KOPT-K1 (cell line): Measurements from ENCODE around the gene EPS8.

Source experiments
- H3K27ac ChIP-seq: fragments of 200-600 bp; sonication (generic); 2 replicates; pipeline ENCODE4 v1.5.1; 2016; ENCODE audit warnings: antibody characterized with exemption, mild to moderate bottlenecking, low read depth, low read length; ENCODE audit not compliant: poor library complexity, severe bottlenecking
- H3K36me3 ChIP-seq: fragments of 200-600 bp; sonication (generic); 2 replicates; pipeline ENCODE4 v1.5.1; 2017; ENCODE audit warnings: antibody characterized with exemption, mild to moderate bottlenecking, low read length, moderate library complexity; ENCODE audit not compliant: insufficient read depth
- H3K9me3 ChIP-seq: fragments of 200-600 bp; sonication (generic); 2 replicates; pipeline ENCODE4 v1.5.1; 2017; ENCODE audit warnings: antibody characterized with exemption, low read length, mild to moderate bottlenecking; ENCODE audit not compliant: insufficient read depth, poor library complexity, severe bottlenecking

The EPS8 gene

DNA sequence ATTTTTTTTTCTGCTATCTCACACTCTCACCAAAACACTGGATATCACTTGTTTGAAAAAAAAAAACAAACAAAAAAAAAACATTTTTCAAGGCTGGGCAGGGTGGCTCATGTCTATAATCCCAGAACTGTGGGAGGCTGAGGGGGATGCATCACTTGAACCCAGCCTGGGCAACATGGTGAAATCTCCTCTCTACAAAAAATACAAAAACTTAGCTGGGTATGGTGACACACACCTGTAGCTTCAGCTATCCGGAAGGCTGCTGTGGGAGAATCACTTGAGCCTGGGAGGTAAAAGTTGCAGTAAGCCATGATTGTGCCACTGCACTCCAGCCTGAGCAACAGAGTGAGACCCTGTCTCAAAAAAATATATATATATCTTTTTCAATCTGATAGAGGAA lies 66.2 kb downstream of the EPS8 start:
- H3K36me3 ChIP-seq: no peaks in the 10 kb centered on the region
- H3K27ac ChIP-seq: no peak overlapping the region
- no peaks in the 10 kb centered on the region for H3K9me3 ChIP-seq

DNA sequence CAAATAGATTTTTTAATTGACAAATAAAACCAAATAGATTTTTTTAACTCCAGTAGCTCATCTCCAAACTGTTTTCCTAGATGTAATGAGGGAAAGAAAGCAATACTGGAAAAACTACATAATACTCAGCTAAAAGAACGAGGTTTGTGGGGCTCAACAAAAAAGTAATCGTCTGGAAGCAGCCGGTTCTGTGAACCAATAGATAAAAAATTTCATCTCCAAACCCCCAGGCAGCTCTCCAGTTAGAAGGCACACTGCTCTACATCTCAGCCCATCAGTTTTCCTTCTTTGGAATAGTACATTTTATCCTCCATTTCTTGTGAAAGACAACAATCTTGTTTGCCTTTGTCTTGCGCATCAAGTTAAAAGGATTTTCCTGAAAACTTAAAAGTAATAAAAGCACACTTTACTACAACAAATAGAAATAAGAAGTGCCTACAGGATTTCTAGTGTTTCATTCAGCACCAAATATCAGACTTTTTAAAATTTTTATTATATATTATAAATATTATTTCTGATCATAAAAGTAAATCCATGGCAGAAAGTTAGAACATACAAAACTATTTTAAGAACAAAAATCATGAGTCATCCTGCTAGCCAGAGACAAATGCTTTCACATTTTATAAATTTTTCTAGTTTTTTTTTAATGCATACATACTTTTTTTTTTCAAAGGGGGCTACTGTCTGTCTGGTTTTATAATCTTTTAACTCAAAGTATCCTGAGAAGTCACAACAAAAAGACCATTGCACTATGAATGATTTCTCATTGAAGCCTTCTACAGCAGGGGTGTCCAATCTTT lies 67.7 kb downstream of the EPS8 start:
- no peaks in the 10 kb centered on the region for H3K36me3 ChIP-seq
- H3K27ac ChIP-seq: no peak overlapping the region
- no peaks in the 10 kb centered on the region for H3K9me3 ChIP-seq

DNA sequence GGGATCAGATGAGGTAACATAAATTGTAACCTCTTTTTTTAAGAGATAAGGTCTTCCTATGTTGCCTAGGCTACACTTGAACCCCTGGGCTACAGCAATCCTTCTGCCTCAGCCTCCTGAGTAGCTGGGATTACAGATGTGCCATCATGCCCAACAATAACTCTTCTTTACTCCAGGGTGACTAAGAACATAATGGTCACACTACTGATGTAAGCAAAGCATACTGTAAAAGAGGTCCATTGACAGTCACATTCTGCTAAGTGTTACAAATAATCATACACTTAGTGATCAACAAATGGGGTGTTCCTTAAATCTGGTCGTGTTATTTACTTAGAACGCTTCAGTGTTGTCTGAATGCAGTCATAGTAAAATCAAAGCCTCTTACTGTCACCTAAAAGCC lies 68.9 kb downstream of the EPS8 start:
- no peaks in the 10 kb centered on the region for H3K36me3 ChIP-seq
- no peak overlapping the region for H3K27ac ChIP-seq
- H3K9me3 ChIP-seq: no peaks in the 10 kb centered on the region

DNA sequence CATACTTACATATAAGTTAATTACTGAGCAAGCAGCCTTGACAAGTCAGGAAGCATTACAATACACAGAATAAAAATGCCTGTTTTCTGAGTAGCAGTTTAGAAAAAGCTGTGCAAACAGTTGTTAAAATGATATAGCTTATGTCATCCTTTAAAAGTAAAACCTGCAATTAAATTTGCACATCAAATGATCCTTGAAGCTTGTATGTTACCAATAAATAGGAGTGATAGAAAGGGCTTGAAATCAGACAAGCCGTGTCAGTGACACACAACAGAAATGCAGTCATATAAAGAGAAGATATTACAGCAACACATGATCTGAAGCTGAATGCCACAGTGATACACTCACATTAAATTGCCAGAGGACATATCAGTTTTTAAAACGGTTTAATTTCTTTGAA lies 70.0 kb downstream of the EPS8 start:
- H3K9me3 ChIP-seq: no peaks in the 10 kb centered on the region
- no peak overlapping the region for H3K27ac ChIP-seq
- H3K36me3 ChIP-seq: no peaks in the 10 kb centered on the region

DNA sequence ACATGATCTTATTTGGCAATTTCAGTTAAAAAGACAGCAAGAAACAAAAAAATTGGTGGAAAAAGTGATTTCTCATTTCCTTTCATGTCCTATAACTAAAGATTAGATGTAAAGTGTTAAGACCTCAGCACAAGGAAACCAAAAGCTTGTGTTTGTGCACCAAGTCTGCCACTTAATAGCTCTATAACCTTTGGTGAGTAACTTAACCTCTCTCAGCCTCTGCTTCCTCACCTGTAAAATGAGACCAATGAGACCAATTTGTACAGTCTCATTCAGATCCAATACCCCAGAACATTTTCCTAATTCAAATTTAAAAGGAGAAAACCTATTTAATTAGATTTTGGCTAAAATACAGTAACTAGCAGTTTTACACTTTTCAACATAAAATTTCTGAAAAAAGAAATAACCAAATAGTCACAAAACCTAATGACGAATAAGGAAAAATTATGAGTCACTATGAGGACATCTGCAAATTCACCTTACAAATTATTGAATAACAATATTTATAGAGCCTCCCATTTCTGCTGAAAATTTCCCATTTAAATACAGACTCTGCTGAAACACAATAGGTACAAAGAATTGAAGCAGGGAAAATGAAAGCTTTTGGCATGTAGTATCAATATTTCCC lies 71.1 kb downstream of the EPS8 start:
- H3K36me3 ChIP-seq: no peaks in the 10 kb centered on the region
- H3K27ac ChIP-seq: no peak overlapping the region
- no peaks in the 10 kb centered on the region for H3K9me3 ChIP-seq

DNA sequence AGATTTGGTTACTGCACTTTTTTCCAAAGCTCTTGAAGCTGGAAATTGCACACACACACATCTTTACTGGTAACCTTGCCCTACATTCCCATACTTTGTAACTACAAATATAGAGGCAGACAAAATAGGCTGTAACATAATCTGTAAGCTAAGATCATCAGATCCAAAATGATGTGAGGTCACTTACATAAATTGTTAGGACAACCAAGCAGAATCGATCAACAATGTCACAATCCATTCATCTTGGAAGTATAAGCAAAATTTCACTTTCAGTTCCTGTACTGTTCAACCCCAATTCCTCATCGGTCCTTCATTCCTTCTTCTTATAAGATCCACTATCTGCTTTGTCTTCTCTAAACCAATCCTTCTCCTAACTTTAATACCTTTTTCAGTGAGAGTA lies 72.6 kb downstream of the EPS8 start:
- Histone ChIP-seq H3K36me3 (no peaks in the 10 kb centered on the region), H3K27ac (no peak overlapping the region), H3K9me3 (no peaks in the 10 kb centered on the region)

DNA sequence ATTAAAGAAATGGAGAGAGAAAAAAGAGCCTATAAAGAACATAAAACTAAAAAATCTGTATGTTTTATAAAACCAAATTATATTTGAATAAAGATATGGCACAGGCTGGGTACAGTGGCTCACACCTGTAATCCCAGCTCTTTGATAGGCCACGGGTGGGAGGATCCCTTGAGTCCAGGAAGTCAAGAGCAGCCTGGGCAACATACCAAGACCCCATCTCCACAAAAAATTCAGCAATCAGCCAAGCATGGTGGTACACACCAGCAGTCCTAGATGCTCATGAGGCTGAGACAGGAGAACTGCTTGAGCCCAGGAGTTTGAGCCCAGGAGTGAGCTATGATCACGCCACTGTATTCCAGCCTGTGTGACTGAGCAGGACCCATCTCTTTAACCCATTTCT lies 74.9 kb downstream of the EPS8 start:
- no peak overlapping the region for H3K27ac ChIP-seq
- no peaks in the 10 kb centered on the region for H3K36me3 ChIP-seq
- no peaks in the 10 kb centered on the region for H3K9me3 ChIP-seq

DNA sequence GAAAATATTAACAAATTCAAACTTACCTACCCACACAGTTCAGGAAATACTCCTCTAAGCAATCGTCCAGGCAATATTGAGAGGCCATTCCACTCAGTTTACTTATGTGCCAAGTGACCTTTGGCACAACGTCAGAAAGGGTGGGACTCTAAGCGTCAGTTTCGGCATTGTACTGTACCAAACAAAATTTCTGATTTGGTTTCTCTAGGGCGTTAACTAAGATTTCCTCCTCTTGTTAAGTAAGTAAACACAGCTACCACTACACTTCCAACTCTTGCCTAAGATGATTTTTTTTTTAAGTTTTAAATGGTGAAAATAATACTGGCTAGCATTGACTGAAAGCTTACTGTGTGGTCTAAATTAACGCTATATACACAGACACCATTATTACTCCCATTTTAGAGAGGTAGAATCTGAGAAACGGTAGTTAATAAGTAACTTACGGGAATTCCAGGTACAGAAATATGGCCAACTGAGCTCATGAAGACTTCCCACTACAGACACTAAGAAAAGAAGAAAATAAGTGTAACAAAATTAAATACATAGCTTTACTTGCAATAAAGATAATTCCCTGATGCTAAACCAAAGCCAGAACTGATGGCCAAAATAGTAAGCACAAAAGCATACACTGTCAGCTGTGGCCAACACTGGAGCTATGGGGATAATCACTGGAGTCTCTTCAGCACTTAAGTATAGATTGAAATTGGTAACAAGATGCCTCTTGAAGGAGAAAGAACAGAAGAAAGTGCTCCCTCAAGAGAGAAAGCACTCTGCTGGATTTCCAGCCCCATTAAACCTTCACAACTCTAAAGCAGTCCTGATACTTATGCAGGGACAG lies 76.1 kb downstream of the EPS8 start:
- Histone ChIP-seq H3K27ac (no peak overlapping the region), H3K9me3 (no peaks in the 10 kb centered on the region), H3K36me3 (no peaks in the 10 kb centered on the region)

DNA sequence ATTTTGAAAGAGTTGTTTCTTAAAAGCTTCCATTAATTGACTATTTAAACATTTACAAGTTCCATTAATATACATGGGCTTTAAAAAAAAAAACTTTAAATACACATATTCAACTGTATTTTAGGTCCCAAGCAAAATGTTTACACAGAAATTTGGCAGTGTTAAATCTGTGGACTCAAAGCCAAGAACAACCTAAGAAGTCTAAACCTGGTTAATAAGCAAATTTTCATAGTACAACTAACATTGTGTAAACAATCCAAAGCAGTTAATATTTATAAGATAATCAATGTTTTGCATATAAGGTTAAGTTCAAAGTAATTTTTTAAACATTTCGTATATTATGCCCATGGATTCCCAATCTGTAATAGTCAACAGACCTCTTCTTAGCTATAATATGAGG lies 77.0 kb downstream of the EPS8 start:
- no peaks in the 10 kb centered on the region for H3K36me3 ChIP-seq
- H3K9me3 ChIP-seq: no peaks in the 10 kb centered on the region
- no peak overlapping the region for H3K27ac ChIP-seq

DNA sequence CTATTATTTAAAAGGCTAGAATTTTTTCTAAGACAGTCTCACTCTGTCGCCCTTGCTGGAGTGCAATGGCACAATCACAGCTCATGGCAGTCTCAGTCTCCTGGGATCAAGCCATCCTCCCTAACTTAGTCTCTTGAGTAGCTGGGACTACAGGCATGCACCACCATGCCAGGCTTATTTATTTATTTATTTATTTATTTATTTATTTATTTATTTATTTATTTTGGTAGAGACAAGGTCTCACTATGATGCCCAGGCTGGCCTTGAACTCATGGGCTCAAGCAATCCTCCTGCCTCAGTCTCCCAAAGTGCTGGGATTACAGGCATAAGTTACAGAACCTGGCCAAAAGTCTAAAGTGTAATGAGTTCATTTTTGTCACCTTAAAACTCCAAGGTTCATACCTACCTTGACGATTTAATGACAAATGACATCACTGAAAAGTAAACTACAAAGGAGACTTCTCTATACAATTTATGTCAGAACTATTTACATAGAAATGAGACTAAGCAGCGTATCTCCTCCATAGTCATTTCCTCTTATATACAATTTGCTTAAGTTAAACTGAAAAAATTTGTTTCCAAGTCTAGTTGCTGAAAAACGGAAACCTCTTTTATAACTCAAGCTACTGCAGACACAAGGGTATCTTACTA lies 78.2 kb downstream of the EPS8 start:
- no peaks in the 10 kb centered on the region for H3K9me3 ChIP-seq
- H3K36me3 ChIP-seq: no peaks in the 10 kb centered on the region
- no peak overlapping the region for H3K27ac ChIP-seq

DNA sequence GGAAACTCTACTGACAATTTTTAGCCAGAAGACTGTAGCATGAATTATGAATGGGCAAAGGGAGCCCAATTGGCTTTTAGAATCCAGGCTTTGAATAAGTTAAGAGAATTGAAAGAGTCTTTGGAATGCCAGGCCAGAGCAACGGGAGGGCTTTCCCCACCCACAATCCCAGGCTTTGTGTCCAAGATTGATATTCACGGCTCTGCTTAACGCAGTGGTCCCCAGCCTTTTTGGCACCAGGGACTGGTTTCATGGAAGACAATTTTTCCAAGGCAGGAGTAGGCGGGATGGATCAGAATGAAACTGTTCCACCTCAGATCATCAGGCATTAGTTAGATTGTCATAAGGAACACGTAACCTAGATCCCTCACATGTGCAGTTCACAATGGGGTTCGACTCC lies 79.6 kb downstream of the EPS8 start:
- Histone ChIP-seq H3K9me3 (no peaks in the 10 kb centered on the region), H3K27ac (no peak overlapping the region), H3K36me3 (no peaks in the 10 kb centered on the region)

DNA sequence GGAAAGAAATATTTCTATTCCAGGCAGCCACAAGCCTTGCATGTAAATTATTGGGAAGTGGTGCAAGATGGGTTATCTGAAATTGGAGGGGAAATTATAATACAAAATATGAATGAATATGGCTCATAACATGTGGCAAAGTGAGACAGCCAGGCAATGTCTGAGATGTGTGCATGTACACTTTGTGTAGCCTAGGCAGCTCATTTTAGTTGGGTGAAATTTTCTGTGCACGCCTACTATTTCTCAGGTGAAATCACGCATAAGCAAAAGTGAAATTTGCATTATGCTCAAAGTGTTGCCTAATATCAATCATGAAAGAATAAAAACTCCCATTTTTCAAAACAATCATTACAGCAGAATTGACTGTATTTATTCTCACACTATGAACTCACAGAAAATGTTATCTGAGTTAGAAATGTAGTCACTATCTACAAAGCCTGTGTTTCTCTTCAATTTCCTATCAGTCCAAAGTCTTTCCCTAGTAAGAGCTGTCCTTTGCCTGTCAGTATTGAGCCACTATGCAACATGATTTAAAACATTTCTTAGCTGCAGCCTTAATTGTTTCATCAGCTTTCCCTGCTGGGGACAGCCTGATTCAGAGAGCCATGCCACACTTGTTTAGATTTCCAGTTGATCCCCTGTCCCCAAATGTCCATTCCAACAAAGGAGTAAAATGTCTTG lies 80.7 kb downstream of the EPS8 start:
- H3K36me3 ChIP-seq: no peaks in the 10 kb centered on the region
- no peaks in the 10 kb centered on the region for H3K9me3 ChIP-seq
- no peak overlapping the region for H3K27ac ChIP-seq

DNA sequence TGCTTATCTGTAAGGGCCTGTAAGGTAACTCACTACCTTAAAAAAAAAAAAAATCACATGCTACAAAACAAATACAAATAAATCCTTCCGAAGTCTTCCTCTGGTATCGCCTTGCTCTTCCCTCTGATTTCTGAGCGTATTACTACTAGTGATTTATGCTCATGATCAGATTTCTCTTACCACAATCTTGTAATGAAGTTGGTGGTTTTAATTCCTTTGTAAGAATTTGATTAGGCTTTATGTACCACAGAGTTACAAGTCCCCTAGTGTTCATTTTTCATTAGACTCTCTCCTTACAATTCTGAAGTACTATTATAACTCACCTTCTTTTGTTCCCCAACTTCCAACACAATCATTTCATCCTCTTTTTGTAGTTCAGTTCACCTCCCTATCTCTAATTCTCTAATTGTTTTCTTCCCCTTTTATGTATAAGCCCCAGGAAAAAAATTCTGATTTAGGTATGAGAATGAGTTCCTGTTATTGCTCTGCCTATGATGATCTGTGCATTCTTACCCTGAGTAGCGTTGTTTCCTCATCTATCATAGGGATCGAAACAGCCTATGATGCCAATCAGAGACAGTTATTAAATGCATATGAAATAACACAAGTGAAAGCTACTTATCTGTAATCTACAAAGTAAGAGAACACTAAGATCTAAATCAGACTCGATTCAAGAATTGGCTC lies 81.5 kb downstream of the EPS8 start:
- no peaks in the 10 kb centered on the region for H3K9me3 ChIP-seq
- H3K27ac ChIP-seq: no peak overlapping the region
- no peaks in the 10 kb centered on the region for H3K36me3 ChIP-seq

DNA sequence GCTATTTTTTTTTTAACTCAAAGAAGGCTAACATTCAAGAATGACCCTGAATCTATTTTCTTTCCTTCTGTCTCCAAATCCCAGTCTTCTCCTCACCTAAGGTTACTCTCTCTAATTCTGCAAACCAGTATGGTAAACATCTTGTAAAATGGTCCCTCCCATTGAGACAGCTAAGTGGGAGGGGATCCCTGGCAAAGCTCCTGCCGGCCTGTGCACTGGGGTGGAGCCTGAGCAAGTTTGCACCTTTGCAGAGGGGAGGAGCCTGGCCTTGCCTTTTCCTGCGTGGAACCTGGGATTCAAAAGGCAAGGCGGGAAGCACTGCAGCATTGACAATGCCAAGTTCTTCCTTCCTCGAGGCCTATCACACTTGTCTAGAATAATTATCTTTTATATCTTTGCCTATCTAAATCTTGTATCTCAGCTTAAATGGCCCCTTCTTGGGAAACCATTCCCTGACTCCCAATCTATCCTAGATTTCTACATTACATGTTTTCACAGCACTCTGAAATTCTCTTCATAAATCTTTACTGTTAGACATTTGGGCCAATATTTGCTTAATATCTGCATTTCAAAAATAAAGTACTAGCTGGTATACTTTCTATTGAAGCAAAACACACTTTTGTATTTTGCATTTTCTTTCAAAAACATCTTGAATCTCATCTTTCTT lies 83.0 kb downstream of the EPS8 start:
- no peaks in the 10 kb centered on the region for H3K9me3 ChIP-seq

More for the DNA sequence above, 83.0 kb downstream of the EPS8 start:
- H3K36me3 ChIP-seq: no peaks in the 10 kb centered on the region
- no peak overlapping the region for H3K27ac ChIP-seq
